ENCODE measurements around the gene BTBD9. TPM values are rescaled to one million over a fixed set of nuclear protein-coding genes. Genes with fewer than 3 reads are reported as not detected.

The BTBD9 gene
- polyA plus RNA-seq, 1 donor = 7.8 TPM

- H3K27me3 ChIP-seq (ENCODE audit: control insufficient read depth, insufficient read depth, low read length) = no peaks in the 10 kb centered on the region
- peaks cover 4% of the 10 kb centered on the region for H3K4me1 ChIP-seq (ENCODE audit: control insufficient read depth, insufficient read depth, low read length)
- H3K9me3 ChIP-seq (ENCODE audit: control insufficient read depth, low read depth, low read length) = no peaks in the 10 kb centered on the region
- no peak overlapping the region for H3K4me3 ChIP-seq (ENCODE audit: low read length)
- DNase-seq = peak in 1 of 2 donors; percentile 23
- no peak overlapping the region for H3K27ac ChIP-seq (ENCODE audit: low read length)
- WGBS (ENCODE audit: insufficient coverage, low lambda C conversion rate) = 16% methylated on average over 3 of the region's 3 CpGs
- no peaks in the 10 kb centered on the region for H3K36me3 ChIP-seq (ENCODE audit: control insufficient read depth, insufficient read depth, low read length)
Observed at GRCh38 chr6:38400101-38400500, 239.6 kb downstream of the BTBD9 start.

GRCh38 chr6:38396209-38396608 is 243.5 kb downstream of the BTBD9 start:
- Histone ChIP-seq H3K27me3 (ENCODE audit: control insufficient read depth, insufficient read depth, low read length) (no peaks in the 10 kb centered on the region), H3K4me1 (ENCODE audit: control insufficient read depth, insufficient read depth, low read length) (peaks cover 3% of the 10 kb centered on the region), H3K36me3 (ENCODE audit: control insufficient read depth, insufficient read depth, low read length) (no peaks in the 10 kb centered on the region), H3K4me3 (ENCODE audit: low read length) (no peak overlapping the region), H3K27ac (ENCODE audit: low read length) (no peak overlapping the region), H3K9me3 (ENCODE audit: control insufficient read depth, low read depth, low read length) (no peaks in the 10 kb centered on the region)
- WGBS (ENCODE audit: insufficient coverage, low lambda C conversion rate) = no CpG with 5 or more reads among the region's 3 CpGs
- DNase-seq = no peak

GRCh38 chr6:38393986-38394385 is 245.7 kb downstream of the BTBD9 start:
- Histone ChIP-seq H3K4me1 (ENCODE audit: control insufficient read depth, insufficient read depth, low read length) (no peaks in the 10 kb centered on the region), H3K36me3 (ENCODE audit: control insufficient read depth, insufficient read depth, low read length) (no peaks in the 10 kb centered on the region), H3K4me3 (ENCODE audit: low read length) (no peak overlapping the region), H3K27ac (ENCODE audit: low read length) (no peak overlapping the region), H3K9me3 (ENCODE audit: control insufficient read depth, low read depth, low read length) (no peaks in the 10 kb centered on the region), H3K27me3 (ENCODE audit: control insufficient read depth, insufficient read depth, low read length) (no peaks in the 10 kb centered on the region)
- no CpG with 5 or more reads among the region's 1 CpG for WGBS (ENCODE audit: insufficient coverage, low lambda C conversion rate)
- no peak for DNase-seq

GRCh38 chr6:38391626-38392579 is 247.8 kb downstream of the BTBD9 start:
- Histone ChIP-seq H3K4me1 (ENCODE audit: control insufficient read depth, insufficient read depth, low read length) (no peaks in the 10 kb centered on the region), H3K9me3 (ENCODE audit: control insufficient read depth, low read depth, low read length) (no peaks in the 10 kb centered on the region), H3K27me3 (ENCODE audit: control insufficient read depth, insufficient read depth, low read length) (no peaks in the 10 kb centered on the region), H3K36me3 (ENCODE audit: control insufficient read depth, insufficient read depth, low read length) (no peaks in the 10 kb centered on the region), H3K27ac (ENCODE audit: low read length) (no peak overlapping the region), H3K4me3 (ENCODE audit: low read length) (no peak overlapping the region)
- WGBS (ENCODE audit: insufficient coverage, low lambda C conversion rate) = 83% methylated on average over 2 of the region's 9 CpGs
- no peak for DNase-seq

GRCh38 chr6:38391206-38391605 is 248.5 kb downstream of the BTBD9 start:
- no peaks in the 10 kb centered on the region for H3K36me3 ChIP-seq (ENCODE audit: control insufficient read depth, insufficient read depth, low read length)
- DNase-seq = no peak
- no peaks in the 10 kb centered on the region for H3K9me3 ChIP-seq (ENCODE audit: control insufficient read depth, low read depth, low read length)
- H3K27ac ChIP-seq (ENCODE audit: low read length) = no peak overlapping the region
- H3K4me1 ChIP-seq (ENCODE audit: control insufficient read depth, insufficient read depth, low read length) = no peaks in the 10 kb centered on the region
- no peak overlapping the region for H3K4me3 ChIP-seq (ENCODE audit: low read length)
- H3K27me3 ChIP-seq (ENCODE audit: control insufficient read depth, insufficient read depth, low read length) = no peaks in the 10 kb centered on the region

GRCh38 chr6:38389875-38390274 is 249.9 kb downstream of the BTBD9 start:
- Histone ChIP-seq H3K36me3 (ENCODE audit: control insufficient read depth, insufficient read depth, low read length) (no peaks in the 10 kb centered on the region), H3K27me3 (ENCODE audit: control insufficient read depth, insufficient read depth, low read length) (no peaks in the 10 kb centered on the region), H3K27ac (ENCODE audit: low read length) (no peak overlapping the region), H3K4me1 (ENCODE audit: control insufficient read depth, insufficient read depth, low read length) (no peaks in the 10 kb centered on the region), H3K4me3 (ENCODE audit: low read length) (no peak overlapping the region), H3K9me3 (ENCODE audit: control insufficient read depth, low read depth, low read length) (no peaks in the 10 kb centered on the region)
- DNase-seq = no peak
- WGBS (ENCODE audit: insufficient coverage, low lambda C conversion rate) = 100% methylated on average over 1 of the region's 5 CpGs

- H3K36me3 ChIP-seq (ENCODE audit: control insufficient read depth, insufficient read depth, low read length) = no peaks in the 10 kb centered on the region
- no peaks in the 10 kb centered on the region for H3K27me3 ChIP-seq (ENCODE audit: control insufficient read depth, insufficient read depth, low read length)
- no peaks in the 10 kb centered on the region for H3K4me1 ChIP-seq (ENCODE audit: control insufficient read depth, insufficient read depth, low read length)
- no peak overlapping the region for H3K4me3 ChIP-seq (ENCODE audit: low read length)
- peak; percentile 10 to 29 for DNase-seq
- H3K9me3 ChIP-seq (ENCODE audit: control insufficient read depth, low read depth, low read length) = no peaks in the 10 kb centered on the region
- H3K27ac ChIP-seq (ENCODE audit: low read length) = no peak overlapping the region
Observed at GRCh38 chr6:38387971-38388370, 251.8 kb downstream of the BTBD9 start.

- Histone ChIP-seq H3K4me3 (ENCODE audit: low read length) (no peak overlapping the region), H3K9me3 (ENCODE audit: control insufficient read depth, low read depth, low read length) (no peaks in the 10 kb centered on the region), H3K27ac (ENCODE audit: low read length) (no peak overlapping the region), H3K27me3 (ENCODE audit: control insufficient read depth, insufficient read depth, low read length) (no peaks in the 10 kb centered on the region), H3K4me1 (ENCODE audit: control insufficient read depth, insufficient read depth, low read length) (no peaks in the 10 kb centered on the region), H3K36me3 (ENCODE audit: control insufficient read depth, insufficient read depth, low read length) (no peaks in the 10 kb centered on the region)
- no peak for DNase-seq
- no CpG with 5 or more reads among the region's 2 CpGs for WGBS (ENCODE audit: insufficient coverage, low lambda C conversion rate)
Observed at GRCh38 chr6:38387461-38387860, 252.3 kb downstream of the BTBD9 start.

- WGBS (ENCODE audit: insufficient coverage, low lambda C conversion rate) = no CpG with 5 or more reads among the region's 7 CpGs
- no peaks in the 10 kb centered on the region for H3K4me1 ChIP-seq (ENCODE audit: control insufficient read depth, insufficient read depth, low read length)
- DNase-seq = no peak
- H3K9me3 ChIP-seq (ENCODE audit: control insufficient read depth, low read depth, low read length) = no peaks in the 10 kb centered on the region
- no peaks in the 10 kb centered on the region for H3K36me3 ChIP-seq (ENCODE audit: control insufficient read depth, insufficient read depth, low read length)
- H3K4me3 ChIP-seq (ENCODE audit: low read length) = no peak overlapping the region
- H3K27me3 ChIP-seq (ENCODE audit: control insufficient read depth, insufficient read depth, low read length) = no peaks in the 10 kb centered on the region
- H3K27ac ChIP-seq (ENCODE audit: low read length) = no peak overlapping the region
Observed at GRCh38 chr6:38378801-38379200, 260.9 kb downstream of the BTBD9 start.

GRCh38 chr6:38375937-38376336 is 263.8 kb downstream of the BTBD9 start:
- no peak for DNase-seq
- Histone ChIP-seq H3K4me1 (ENCODE audit: control insufficient read depth, insufficient read depth, low read length) (no peaks in the 10 kb centered on the region), H3K36me3 (ENCODE audit: control insufficient read depth, insufficient read depth, low read length) (no peaks in the 10 kb centered on the region), H3K27me3 (ENCODE audit: control insufficient read depth, insufficient read depth, low read length) (no peaks in the 10 kb centered on the region), H3K4me3 (ENCODE audit: low read length) (no peak overlapping the region), H3K27ac (ENCODE audit: low read length) (no peak overlapping the region), H3K9me3 (ENCODE audit: control insufficient read depth, low read depth, low read length) (no peaks in the 10 kb centered on the region)
- 90% methylated on average over 2 of the region's 2 CpGs for WGBS (ENCODE audit: insufficient coverage, low lambda C conversion rate)

- H3K9me3 ChIP-seq (ENCODE audit: control insufficient read depth, low read depth, low read length) = no peaks in the 10 kb centered on the region
- H3K36me3 ChIP-seq (ENCODE audit: control insufficient read depth, insufficient read depth, low read length) = no peaks in the 10 kb centered on the region
- H3K27me3 ChIP-seq (ENCODE audit: control insufficient read depth, insufficient read depth, low read length) = no peaks in the 10 kb centered on the region
- DNase-seq = no peak
- H3K27ac ChIP-seq (ENCODE audit: low read length) = no peak overlapping the region
- no peaks in the 10 kb centered on the region for H3K4me1 ChIP-seq (ENCODE audit: control insufficient read depth, insufficient read depth, low read length)
- H3K4me3 ChIP-seq (ENCODE audit: low read length) = no peak overlapping the region
- WGBS (ENCODE audit: insufficient coverage, low lambda C conversion rate) = 100% methylated on average over 1 of the region's 1 CpG
Observed at GRCh38 chr6:38375341-38375740, 264.4 kb downstream of the BTBD9 start.
